HG02588 (cell line): ENCODE measurements around the gene SORCS2.

Source experiments
- ATAC-seq: cut with Tn5 transposase; IDR thresholded peaks from one replicate; pipeline ENCODE4 v1.9.1; 2021; ENCODE audit warnings: mild to moderate bottlenecking, moderate library complexity; ENCODE audit not compliant: unreplicated experiment

The SORCS2 gene

DNA sequence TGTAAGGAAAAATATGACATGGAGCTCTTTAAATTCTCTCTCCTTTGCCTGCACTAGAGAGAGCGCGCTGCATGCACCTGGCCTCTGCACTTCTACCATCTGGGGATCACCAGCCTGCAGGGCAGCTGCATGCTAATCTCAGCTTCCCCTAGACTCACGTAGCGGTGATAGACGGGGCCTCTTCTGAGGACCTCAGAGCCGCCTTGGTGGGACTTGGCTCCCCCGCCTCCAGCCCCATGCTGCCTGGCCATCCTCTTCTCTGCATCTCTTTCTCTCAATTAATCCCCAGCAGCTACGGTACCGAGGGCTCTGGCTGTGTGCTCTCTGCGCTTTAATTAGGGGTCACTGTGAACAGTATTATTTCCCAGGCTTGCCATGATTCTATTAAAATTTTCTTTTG, 295.2 kb downstream of the SORCS2 start:
- no peak for ATAC-seq

DNA sequence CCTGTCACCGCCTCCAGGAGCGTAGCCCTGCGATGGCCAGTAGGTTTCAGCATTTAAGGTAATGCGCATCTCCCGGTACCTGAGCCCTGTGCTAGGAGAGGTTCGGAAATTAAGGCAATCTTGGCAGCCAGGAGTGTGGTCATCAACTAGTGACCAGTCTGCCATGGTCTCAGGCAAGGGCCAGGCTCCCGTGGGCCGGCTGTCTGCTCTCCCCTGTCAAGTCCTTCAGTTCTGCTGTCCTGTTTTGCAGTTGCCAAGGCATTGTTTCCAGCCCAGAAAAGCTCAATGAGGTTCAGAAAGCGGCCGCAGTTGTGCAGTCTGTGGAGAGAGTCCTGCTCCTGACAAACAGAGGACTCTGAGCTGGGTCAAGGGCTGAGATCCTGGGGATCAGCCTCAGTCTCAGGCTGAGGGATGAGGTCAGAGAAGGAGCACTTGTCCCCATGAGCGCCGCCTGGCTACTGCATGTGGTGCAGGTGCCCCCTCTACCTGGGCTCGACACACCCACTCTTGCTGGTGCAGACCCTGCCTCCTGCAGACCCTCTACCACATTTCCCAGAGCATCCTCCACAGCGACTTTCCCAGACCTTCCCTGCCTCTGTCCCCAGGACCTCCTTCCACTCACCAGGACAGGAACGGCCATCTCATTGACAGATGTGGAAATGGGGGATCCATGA, 295.8 kb downstream of the SORCS2 start:
- no peak for ATAC-seq

DNA sequence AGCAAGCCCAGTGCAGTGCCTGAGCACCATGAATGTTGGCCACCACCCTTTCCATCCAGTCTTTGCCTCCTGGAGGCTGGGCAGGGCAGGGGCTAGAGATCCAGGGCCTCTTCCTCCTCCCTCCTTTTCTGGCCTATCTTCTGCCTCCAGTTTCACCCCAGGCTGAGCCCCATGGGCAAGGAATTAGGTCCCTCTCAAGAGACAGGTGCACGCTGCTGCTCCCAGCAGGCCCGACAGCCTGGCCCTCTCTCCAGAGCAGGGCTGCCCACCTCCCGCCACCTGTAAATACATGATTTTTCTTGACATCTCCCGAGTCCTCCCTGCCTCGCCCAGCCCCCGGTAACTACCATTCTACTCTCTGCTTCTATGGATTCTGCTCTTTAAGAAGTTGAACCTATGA, 299.6 kb downstream of the SORCS2 start:
- ATAC-seq, result no peak

DNA sequence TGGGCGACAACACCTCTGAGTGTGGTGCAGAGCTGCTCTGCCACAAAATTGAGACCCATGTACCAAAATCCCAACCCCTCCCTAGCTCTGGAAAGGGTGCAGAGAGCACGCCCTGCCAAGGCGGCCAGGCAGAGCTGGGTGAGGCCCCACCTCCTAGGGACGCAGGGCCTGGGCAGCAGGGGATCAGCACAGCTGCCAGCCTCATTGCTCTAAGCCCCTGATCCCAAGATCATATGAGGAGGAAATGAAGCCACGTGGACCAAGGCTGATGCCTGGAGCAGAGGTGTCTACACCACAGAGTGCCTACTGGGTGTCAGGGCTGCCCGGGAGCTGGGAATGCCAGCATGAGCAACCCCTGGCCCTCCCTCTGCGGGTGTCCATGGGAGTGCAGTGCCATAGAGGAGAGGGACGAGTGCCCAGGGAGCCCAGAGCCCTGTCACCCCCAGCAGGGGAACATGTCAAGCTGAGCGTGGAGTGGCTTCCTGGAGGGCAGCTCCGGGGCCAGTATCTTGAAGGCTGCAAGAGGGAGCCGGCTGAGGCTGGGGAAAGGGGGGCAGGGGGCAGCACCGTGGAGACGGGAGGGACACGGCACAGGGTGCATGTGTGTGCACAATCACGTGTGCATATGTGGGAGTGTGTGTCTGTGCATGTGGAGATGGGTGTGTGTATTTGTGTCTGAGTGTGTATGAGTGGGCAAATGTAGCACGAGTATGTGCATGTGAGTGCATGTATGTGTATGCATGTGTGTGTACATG, 306.3 kb downstream of the SORCS2 start:
- ATAC-seq, result no peak

DNA sequence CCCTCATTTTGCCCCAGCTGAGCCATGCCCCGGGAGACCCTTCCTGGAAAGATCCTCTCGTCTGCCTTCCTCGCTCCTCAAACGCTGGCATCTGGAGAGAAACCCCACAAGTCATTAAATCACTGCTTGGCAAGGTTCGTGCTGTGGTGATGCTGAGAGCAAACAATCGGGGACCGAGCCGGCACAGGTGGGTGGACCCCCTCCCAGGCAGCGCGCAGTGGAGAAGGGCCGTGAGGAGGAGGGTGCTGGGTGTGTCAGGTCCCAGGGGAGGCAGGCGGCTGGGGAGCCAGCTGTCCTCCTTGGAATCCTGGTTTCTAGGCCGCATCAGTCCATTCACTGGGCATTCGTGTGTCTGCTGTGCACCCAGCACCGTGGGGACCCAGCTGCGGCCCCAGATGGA, 307.3 kb downstream of the SORCS2 start:
- ATAC-seq, result no peak

DNA sequence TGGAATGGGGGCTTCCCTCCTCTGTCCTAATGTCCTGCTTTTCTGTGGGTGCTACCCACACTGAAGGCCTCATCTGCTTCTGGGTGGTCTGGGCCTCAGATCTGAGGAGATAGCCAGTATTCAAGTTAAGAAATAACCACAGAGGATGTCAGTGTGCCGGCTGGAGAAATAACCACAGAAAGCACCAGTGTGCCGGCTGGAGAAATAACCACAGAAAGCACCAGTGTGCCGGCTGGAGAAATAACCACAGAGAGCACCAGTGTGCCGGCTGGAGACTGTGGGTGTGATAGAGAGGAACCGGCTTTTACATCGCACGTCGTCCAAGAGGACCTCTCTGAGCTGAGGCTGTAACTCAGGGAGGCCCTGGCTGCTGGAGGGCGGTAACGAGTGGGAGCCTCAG, 308.1 kb downstream of the SORCS2 start:
- no peak for ATAC-seq

DNA sequence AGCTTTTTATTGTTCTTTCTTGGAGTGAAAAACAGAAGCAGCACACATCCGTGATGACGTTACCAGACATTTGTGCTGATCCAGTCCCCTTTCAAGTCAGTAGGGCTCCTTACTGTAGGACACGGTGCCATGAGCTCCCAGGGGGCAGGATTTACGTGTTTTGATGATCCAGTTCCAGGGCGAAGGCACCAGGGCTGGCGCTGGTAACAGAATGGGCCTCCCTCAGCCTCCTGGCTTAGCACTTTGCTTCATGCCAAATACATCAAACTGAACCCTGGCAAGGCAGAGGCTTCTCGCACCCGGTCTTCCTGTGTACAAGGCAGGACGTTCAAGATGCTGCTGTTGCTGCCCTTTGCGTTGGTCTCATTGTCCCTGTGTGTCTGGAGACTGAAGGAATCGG, 309.0 kb downstream of the SORCS2 start:
- ATAC-seq, result no peak

DNA sequence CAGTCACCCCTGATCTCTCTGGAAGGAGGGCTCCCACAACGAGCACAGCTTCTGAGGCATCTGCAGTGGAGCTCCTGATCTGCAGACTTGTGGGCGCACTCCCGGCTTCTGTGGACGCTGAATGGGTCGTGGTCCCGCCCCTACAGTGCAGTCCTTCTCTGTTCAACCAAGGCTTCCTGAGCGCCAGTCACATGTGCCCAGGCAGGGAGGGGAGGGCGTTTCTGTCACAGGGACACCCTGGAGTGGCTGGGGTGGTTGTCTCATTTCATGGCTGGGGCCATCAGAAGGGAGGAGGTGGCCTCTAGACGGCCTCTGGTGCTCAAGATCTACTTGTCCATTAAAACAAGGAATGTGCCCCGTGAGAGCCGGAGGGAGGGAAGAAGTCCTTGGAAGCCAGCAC, 309.5 kb downstream of the SORCS2 start:
- ATAC-seq, result no peak

DNA sequence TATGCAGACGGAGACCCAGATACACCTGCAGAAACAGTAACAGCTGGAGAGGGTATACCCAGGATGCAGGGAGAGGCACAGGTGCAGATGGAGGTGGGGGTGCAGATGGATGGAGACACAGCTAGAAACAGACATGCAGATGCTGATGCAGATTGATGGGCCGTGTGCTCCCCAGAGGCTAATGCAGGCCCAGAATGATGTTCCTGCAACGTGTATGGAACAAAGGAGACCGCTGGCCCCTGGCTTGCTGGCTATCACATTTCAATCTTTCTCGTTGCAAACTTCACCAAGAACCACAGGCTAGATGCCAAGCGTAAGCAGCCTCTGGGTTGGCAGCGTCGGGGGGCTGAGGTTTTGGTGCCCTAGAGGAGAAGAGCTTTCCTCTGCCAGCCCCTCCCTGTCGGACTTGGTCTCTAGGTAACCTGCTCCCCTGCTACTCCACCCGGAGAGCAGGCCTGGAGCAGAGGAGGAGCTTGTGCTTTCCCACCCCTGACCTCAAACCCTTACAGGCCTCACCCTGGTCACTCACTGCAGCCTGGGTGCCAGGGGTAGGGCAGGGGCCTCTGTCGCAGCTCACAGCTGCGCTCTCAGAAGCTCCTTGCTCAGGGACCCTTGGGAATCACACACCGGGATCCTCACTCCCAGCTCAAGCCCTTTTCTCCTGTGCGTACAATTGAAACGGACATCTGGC, 311.4 kb downstream of the SORCS2 start:
- ATAC-seq, result no peak

DNA sequence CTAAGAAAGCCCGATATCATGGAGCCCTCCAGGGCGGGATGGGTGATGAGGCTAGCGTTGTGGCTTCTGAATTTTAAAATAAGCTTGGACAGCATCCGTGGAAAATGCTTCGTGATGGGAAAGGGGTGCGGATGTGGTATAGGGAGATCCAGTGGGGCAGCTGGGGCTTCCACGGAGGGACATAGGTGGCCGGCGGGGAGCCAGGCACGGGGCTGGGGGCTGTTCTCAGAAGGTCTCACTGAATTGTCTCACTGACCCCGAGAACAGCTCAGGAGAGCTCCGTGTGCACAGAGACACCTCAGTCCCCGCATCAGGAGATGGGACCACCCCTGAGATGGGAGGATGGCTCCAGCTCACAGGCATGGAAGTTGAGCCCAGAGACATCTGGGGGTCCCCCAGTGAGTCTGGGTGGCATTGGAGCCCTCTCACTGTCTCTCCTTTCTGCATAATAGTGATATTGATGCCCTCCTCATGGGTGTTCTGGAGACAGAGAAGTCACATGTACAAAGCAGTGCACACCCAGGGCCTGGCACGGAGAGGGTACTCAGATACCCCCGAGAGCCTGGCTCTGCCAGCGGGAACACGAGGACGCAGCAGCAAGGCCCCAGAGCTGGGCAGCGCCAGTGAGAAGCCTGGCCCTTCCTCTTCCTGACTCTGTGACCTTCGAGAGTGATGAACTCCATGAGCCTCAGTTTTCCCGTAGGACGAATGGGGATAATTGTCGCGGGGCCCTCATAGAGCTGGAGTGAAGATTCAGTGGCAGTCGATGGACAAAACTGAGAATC, 313.0 kb downstream of the SORCS2 start:
- no peak for ATAC-seq

DNA sequence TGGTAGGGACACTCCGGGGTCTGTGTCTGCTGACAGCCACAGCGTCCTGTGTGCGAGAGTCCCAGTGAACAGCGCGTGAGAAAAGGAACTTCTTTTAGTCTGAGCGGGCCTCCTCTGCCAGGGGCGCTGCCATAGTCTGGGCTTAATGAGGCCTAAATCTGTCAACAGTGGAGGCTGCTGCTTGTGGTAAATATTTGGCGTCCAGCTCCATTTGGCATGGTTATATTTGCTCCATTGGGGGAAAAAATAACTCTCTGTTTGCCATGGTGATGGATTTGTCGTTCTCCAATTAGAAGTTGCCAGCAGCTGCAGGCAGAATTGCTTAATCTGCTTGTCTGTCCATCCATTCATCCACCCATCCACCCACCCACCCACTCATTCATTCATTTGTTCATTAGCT, 313.8 kb downstream of the SORCS2 start:
- no peak for ATAC-seq

DNA sequence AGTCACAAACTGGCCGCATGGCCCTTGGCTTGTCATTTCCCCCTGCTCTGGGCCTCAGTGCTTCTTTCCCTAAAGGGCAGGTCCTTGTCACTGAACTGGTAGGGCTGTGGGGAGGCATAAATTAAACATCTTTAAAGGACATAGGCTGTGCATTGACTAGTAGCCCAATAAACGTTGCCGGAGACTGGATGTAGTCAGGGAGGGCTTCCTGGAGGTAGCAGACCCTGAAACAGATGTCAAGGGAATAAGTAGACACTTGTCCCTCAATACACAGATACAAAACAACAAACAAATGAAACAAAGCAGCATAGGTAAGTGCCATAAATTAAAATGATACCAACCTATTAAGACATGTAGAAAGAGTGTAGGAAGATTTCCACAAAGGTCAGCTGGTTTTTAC, 314.2 kb downstream of the SORCS2 start:
- no peak for ATAC-seq

DNA sequence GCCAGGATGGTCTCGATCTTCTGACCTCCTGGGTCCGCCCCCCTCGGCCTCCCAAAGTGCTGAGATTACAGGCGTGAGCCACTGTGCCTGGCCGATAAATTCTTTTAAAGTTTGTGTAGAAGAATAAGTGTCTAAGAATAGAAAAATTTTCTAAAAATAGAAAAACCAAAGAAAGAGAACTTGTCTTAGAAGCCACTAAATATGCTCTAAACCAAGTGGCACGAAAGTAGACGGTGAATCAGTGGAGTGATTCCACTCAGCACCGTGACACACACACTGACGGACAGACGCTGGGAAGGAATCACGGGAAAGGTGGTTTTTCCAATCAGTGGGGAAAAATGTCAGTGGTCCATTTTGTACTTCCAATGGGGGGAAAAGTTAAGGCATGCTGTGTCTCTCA, 315.0 kb downstream of the SORCS2 start:
- ATAC-seq, result no peak

DNA sequence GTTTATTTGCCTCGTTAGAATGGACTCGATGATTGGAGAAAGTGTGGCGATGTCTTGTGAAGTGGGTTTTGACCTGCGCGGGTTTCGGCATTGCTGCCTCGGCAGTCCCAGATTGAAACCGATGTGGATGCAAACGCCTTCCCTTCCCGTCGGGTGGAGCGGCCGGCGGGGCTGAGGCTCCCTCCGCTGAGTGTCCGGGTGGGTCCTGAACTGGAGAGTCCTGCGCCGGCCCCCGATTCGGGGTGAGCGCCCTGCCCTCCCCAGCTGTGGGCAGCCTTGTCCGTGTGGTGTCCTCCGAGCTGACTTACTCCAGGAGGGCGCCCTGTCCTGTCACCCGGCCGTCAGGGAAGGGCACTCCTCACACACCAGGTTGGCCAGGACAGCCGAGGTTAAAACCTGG, 317.7 kb downstream of the SORCS2 start:
- ATAC-seq, result no peak

DNA sequence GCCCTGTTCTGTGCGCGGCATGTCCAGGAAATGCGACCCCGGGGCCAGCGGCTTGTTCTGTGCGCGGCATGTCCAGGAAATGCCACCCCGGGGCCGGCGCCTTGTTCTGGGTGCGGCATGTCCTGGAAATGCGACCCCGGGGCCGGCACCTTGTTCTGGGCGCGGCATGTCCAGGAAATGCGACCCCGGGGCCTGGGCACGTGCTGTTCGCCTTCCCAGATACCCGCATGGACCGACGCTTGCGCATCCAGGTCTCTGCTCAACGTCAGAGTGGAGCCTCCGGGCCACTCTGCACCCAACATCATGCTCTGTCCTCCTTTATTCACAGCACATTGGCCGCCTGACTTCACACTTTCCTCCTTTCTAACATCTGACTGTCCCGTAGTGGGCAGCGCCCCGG, 318.2 kb downstream of the SORCS2 start:
- no peak for ATAC-seq

DNA sequence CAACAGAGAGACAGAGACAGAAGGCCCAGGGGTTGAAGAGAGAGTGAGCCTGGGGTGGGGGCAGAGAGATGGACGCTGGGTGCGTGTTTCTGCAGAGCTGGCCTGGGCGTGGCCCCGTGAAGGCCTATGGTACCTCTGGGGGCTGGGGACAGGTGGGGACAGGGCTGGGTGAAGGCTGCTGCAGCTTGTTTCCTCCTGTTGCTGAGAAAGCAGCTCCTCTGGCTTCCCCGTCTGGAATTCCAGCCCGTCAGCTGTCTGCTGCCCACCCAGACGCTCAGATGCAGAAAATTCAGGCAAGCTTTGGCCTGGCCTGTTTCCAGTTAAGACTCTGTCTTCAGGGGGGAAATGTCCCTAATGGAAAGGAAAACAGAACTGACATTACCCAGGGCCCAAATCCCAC, 319.2 kb downstream of the SORCS2 start:
- ATAC-seq, result no peak

DNA sequence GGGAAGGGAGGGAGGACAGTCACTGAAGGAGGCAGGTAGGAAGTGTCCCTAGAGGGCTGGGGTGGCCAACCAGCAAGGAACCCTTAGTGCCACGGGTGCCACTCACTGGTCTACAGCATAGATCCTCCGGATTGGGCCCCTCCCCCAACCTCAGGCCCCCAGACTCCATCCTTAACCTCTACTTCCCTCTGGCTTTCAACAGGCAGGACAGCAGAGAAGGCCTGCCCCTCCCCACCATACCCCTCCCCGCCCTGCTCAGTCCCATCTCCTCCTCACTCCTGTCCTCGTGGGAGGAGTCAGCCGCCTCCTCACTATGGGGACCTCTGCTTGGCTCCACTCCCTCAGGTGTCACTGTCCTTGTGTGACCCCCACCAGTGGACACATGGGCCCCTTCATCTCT, 320.1 kb downstream of the SORCS2 start:
- ATAC-seq, result no peak

DNA sequence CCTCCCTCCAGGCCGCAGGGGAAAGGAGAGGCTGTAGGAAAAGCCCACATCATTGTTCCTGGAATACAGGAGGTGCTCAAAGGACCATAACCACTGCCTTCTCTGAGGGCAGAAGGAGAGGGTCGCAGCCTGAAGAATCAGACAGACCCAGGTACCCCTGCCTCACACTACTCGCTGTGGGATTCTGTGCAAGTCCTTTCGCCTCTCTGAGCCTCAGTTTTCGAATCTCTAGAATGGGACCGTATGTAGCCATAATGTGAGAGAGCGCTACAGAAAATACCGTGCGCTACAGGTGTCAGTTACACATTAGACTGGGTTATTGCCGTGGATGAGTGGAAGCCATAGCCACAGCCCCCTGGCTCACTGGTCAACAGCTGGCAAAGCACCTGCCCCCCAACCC, 320.6 kb downstream of the SORCS2 start:
- ATAC-seq, result no peak

DNA sequence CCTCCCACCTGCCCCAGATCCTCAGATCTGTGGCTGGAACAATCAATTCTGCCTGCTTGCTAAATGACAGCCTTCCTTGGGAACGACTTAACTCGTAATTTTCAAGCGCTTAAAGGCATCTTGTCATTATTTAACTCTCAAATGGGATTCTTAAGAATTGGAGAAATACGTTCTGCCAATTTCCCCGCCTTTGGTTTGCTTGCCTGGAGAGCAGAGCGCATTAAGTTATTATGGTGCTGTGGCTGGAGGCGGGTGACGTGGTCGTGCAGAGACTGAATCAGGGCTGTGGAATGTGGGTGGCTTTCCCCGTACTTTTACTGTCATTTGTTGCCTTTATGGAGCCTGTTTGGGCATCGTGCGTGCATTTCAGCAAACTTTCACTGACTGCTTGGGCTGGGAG, 321.3 kb downstream of the SORCS2 start:
- no peak for ATAC-seq

DNA sequence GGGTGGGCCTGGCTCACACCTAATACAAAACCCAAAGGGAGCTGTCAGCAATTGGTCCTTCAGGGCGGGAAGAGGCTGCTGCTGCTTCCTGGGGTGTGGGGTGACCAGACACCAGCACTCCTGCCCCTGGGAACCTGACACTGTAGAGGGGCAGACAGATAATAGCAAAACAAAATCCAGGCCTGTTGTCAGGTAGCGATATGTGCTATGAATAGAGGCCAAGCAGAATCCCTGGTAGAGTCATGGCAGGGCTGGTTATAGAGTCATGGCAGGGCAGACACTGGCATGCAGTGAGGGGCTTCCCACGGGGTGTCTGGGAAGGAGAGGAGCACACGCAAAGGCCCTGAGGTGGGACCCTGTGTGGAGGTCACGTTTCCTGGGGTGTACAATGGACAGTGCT, 321.9 kb downstream of the SORCS2 start:
- no peak for ATAC-seq

DNA sequence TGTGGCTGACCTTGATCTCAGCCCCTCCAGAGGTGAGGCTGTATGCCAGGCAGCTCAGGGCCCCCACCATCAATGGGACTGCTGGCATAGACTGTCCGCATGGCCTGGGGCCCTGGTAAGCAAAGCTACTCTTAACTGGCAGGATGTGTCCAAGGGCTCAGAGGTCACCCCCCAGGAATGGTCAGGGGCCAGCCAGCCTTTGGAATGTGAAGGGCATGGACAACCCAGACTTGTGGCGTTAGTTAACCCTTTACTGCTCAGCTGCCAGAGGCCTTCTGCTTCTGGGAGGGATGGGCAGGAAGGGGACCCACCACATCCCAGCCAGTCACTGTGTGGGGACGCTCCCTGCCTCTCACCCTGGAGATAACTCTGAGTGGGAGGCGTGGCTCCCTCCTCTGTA, 322.5 kb downstream of the SORCS2 start:
- ATAC-seq, result no peak
